ENCODE measurements around the gene RAD51AP1.

- no peak for TF ChIP-seq CTCF (IDR thresholded peaks at IDR 0.05)
- no peak for TF ChIP-seq POLR2AphosphoS5 (IDR thresholded peaks at IDR 0.05)
Measured at GRCh38 chr12:4505376-4505986, 33.2 kb upstream of the RAD51AP1 start.

Data from prostate gland (tissue), 2 donors.